Ovary (tissue), 3 donors: Measurements from ENCODE around the gene DYNC1LI2.

Source experiments
- CTCF ChIP-seq, 3 donors: fragments of 450-650 bp in 2 of 3; fragments of 200-600 bp in 1 of 3; IDR thresholded peaks; one replicate each; pipeline versions ENCODE4 v1.5.1 to v1.8.0; 2016 to 2022; ENCODE audit warnings: antibody characterized with exemption in 3 of 3, mild to moderate bottlenecking in 1 of 3
- POLR2A ChIP-seq: fragments of 450-650 bp; IDR thresholded peaks from one replicate; pipeline ENCODE4 v1.6.1; 2017; ENCODE audit warnings: antibody characterized with exemption, mild to moderate bottlenecking, moderate library complexity
- donor health status: DM: no; HTN: no; CAD: no.

- TF ChIP-seq CTCF (IDR thresholded peaks at IDR 0.05) (no peak), POLR2A (no peak)
Observed at GRCh38 chr16:66790130-66790733, 38.8 kb upstream of the DYNC1LI2 start.
